H9 (cell line): ENCODE results near the gene SF1. TPM values are rescaled to one million over a fixed set of nuclear protein-coding genes. Genes with fewer than 3 reads are reported as not detected.
"Not testable (repeated sequence)": the region's sequence is repeated elsewhere in the genome, so short reads cannot be mapped to it uniquely, and the experiment has no call there.

ENCODE experiments used
- DNase-seq: peaks from one replicate; pipeline ENCODE4 v3.0.0-alpha.2; 2017
- H2AFZ ChIP-seq: one replicate; pipeline ENCODE4 v1.6.1; 2013; ENCODE audit warnings: mild to moderate bottlenecking, low read length, control low read depth, moderate library complexity
- H2AK5ac ChIP-seq: 2 replicates; pipeline ENCODE4 v1.6.1; 2013; ENCODE audit warnings: low read length, control low read depth, mixed read lengths; ENCODE audit not compliant: insufficient read length
- H2BK120ac ChIP-seq: one replicate; pipeline ENCODE4 v1.6.1; 2013; ENCODE audit warnings: low read depth, mild to moderate bottlenecking, low read length, control low read depth, inconsistent platforms; ENCODE audit not compliant: poor library complexity, severe bottlenecking
- H2BK12ac ChIP-seq: 2 replicates; pipeline ENCODE4 v1.6.1; 2013; ENCODE audit warnings: low read length, control low read depth, mixed read lengths, low read depth; ENCODE audit not compliant: insufficient read length
- H2BK15ac ChIP-seq: 2 replicates; pipeline ENCODE4 v1.6.1; 2013; ENCODE audit warnings: low read depth, low read length, control low read depth
- H2BK20ac ChIP-seq: one replicate; pipeline ENCODE4 v1.6.1; 2013; ENCODE audit warnings: low read depth, mild to moderate bottlenecking, low read length, control low read depth, inconsistent platforms; ENCODE audit not compliant: poor library complexity, severe bottlenecking
- H2BK5ac ChIP-seq: 2 replicates; pipeline ENCODE4 v1.6.1; 2013; ENCODE audit warnings: low read length, control low read depth, mixed read lengths; ENCODE audit not compliant: insufficient read length
- H3K14ac ChIP-seq: 2 replicates; pipeline ENCODE4 v1.6.1; 2013; ENCODE audit warnings: low read length, control low read depth; ENCODE audit not compliant: insufficient read depth
- H3K18ac ChIP-seq: 2 replicates; pipeline ENCODE4 v1.6.1; 2013; ENCODE audit warnings: low read depth, mild to moderate bottlenecking, mixed read lengths, low read length, control low read depth; ENCODE audit not compliant: insufficient read length
- H3K23ac ChIP-seq: 2 replicates; pipeline ENCODE4 v1.6.1; 2013; ENCODE audit warnings: low read length, control low read depth, mixed read lengths, low read depth; ENCODE audit not compliant: insufficient read length
- H3K23me2 ChIP-seq: 2 replicates; pipeline ENCODE4 v1.6.1; 2013; ENCODE audit warnings: low read depth, mild to moderate bottlenecking, mixed read lengths, low read length, control low read depth; ENCODE audit not compliant: insufficient read length, poor library complexity, severe bottlenecking
- H3K27ac ChIP-seq: 2 replicates; pipeline ENCODE4 v1.5.1; 2013; ENCODE audit warnings: low read length, control low read depth, mixed read lengths, low read depth; ENCODE audit not compliant: insufficient read length
- H3K27me3 ChIP-seq: 2 replicates; pipeline ENCODE4 v1.6.1; 2013; ENCODE audit warnings: low read length, control low read depth, inconsistent platforms; ENCODE audit not compliant: insufficient read depth
- H3K4ac ChIP-seq: 2 replicates; pipeline ENCODE4 v1.6.1; 2013; ENCODE audit warnings: low read depth, mild to moderate bottlenecking, control low read depth, inconsistent platforms, low read length, moderate library complexity
- H3K4me1 ChIP-seq: 2 replicates; pipeline ENCODE4 v1.6.1; 2013; ENCODE audit warnings: low read length, control low read depth, inconsistent platforms; ENCODE audit not compliant: insufficient read depth
- H3K4me2 ChIP-seq: 2 replicates; pipeline ENCODE4 v1.6.1; 2013; ENCODE audit warnings: low read length, control low read depth, mixed read lengths; ENCODE audit not compliant: insufficient read length, insufficient read depth
- H3K56ac ChIP-seq: 2 replicates; pipeline ENCODE4 v1.6.1; 2013; ENCODE audit warnings: low read depth, mild to moderate bottlenecking, mixed read lengths, low read length, control low read depth; ENCODE audit not compliant: insufficient read length
- H3K79me1 ChIP-seq: 2 replicates; pipeline ENCODE4 v1.6.1; 2013; ENCODE audit warnings: low read depth, mild to moderate bottlenecking, moderate library complexity, low read length, control low read depth, inconsistent platforms; ENCODE audit not compliant: insufficient read depth, poor library complexity, severe bottlenecking
- H3K79me2 ChIP-seq: 2 replicates; pipeline ENCODE4 v1.6.1; 2013; ENCODE audit warnings: low read length, control low read depth, inconsistent platforms; ENCODE audit not compliant: insufficient read depth
- H3K9ac ChIP-seq: 2 replicates; pipeline ENCODE4 v1.6.1; 2013; ENCODE audit warnings: low read length, control low read depth, mixed read lengths; ENCODE audit not compliant: insufficient read length; ENCODE audit errors: extremely low read depth
- H3K9me3 ChIP-seq: one replicate; pipeline ENCODE4 v1.6.1; 2013; ENCODE audit warnings: low read depth, low read length, inconsistent platforms; ENCODE audit not compliant: control insufficient read depth
- H3T11ph ChIP-seq: one replicate; pipeline ENCODE4 v1.6.1; 2013; ENCODE audit warnings: mild to moderate bottlenecking, low read length, control low read depth, inconsistent platforms
- H4K20me1 ChIP-seq: one replicate; pipeline ENCODE4 v1.6.1; 2013; ENCODE audit not compliant: control insufficient read depth, insufficient read length, insufficient read depth
- H4K5ac ChIP-seq: 2 replicates; pipeline ENCODE4 v1.6.1; 2013; ENCODE audit warnings: low read depth, mild to moderate bottlenecking, mixed read lengths, low read length, control low read depth; ENCODE audit not compliant: insufficient read length
- H4K8ac ChIP-seq: replicated peaks from 2 replicates; pipeline ENCODE4 v1.6.1; 2013; ENCODE audit warnings: low read length, control low read depth, mixed read lengths, low read depth; ENCODE audit not compliant: insufficient read length
- H4K91ac ChIP-seq: 2 replicates; pipeline ENCODE4 v1.6.1; 2013; ENCODE audit warnings: low read depth, mild to moderate bottlenecking, moderate library complexity, mixed read lengths, low read length, control low read depth; ENCODE audit not compliant: insufficient read length
- H3K27ac Mint-ChIP-seq, 3 experiments: 2 replicates in 2 of 3; 3 replicates in 1 of 3; pipeline ENCODE4 v1.8.0; 2020 to 2021; ENCODE audit warnings: mixed read lengths in 3 of 3, mild to moderate bottlenecking in 1 of 3, moderate library complexity in 1 of 3
- H3K27me3 Mint-ChIP-seq: 2 replicates; pipeline ENCODE4 v1.8.0; 2021; ENCODE audit warnings: low read depth, mild to moderate bottlenecking, moderate library complexity, mixed read lengths
- H3K36me3 Mint-ChIP-seq, 3 experiments: 2 replicates in 2 of 3; 3 replicates in 1 of 3; pipeline ENCODE4 v1.8.0; 2020 to 2021; ENCODE audit warnings: low read depth in 3 of 3, mixed read lengths in 3 of 3; ENCODE audit not compliant: insufficient read depth in 1 of 3
- H3K4me1 Mint-ChIP-seq, 2 experiments: 2 replicates each; pipeline ENCODE4 v1.8.0; 2020; ENCODE audit warnings: mixed read lengths in 2 of 2
- H3K4me3 Mint-ChIP-seq, 2 experiments: 2 replicates in 1 of 2; 3 replicates in 1 of 2; pipeline ENCODE4 v1.8.0; 2020 to 2021; ENCODE audit warnings: mild to moderate bottlenecking in 2 of 2, mixed read lengths in 2 of 2, moderate library complexity in 1 of 2
- H3K9me3 Mint-ChIP-seq, 2 experiments: 2 replicates in 1 of 2; 3 replicates in 1 of 2; pipeline ENCODE4 v1.8.0; 2020; ENCODE audit warnings: mild to moderate bottlenecking in 2 of 2, mixed read lengths in 2 of 2, moderate library complexity in 1 of 2
- WGBS: extraction: QIAGEN DNeasy Blood & Tissue Kit; methylation state at CpG from one replicate; pipeline ENCODE4 v1.1.7; 2013; ENCODE audit warnings: missing lambda C conversion rate, low lambda C conversion rate, mixed read lengths; ENCODE audit not compliant: insufficient read length; ENCODE audit errors: extremely low coverage; 5-methylcytosine and 5-hydroxymethylcytosine counted together
- total RNA-seq: library from RNA; stranded (reverse); gene quantifications from 2 replicates; pipeline ENCODE4 v1.2.1, GENCODE V29; 2021
- TF ChIP-seq, protein P1 (sequence below): fragments of 200-600 bp; sonication (generic); conservative IDR thresholded peaks from 3 replicates; pipeline ENCODE4 v1.8.0; 2021; ENCODE audit warnings: antibody characterized with exemption, mild to moderate bottlenecking

The SF1 gene
- total RNA-seq, 1 experiment from 2014 or later: 528 TPM

DNA sequence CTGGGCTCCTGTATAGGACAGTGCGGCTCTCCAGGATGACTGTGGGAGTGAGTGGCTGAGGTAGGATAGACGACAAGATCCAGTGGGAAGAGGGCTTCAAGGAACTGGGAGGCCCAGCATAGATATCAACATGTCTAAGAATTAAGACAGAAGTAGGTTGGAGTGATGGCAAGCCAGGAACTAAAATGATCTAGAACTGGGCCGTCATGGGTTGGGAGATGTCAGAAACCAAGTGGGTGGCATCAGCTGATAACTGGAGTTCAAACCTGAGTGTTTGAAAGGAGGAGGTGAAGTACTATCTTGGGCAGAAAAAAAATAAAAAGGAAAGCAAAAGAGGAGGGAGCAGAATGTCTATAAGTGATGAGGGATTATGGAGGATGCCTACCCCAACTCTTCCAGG is 39.1 kb upstream of the SF1 start:
- Histone ChIP-seq H3K9ac (no peak overlapping the region), H2AFZ (no peak overlapping the region), H3K4me2 (no peak overlapping the region), H2BK5ac (no peak overlapping the region), H2AK5ac (no peak overlapping the region), H3K4me1 (no peaks in the 10 kb centered on the region), H3K23ac (no peak overlapping the region), H2BK120ac (no peak overlapping the region), H3K79me2 (no peaks in the 10 kb centered on the region), H2BK20ac (no peak overlapping the region), H3T11ph (no peak overlapping the region), H3K27me3 (no peaks in the 10 kb centered on the region), H3K79me1 (no peaks in the 10 kb centered on the region), H4K91ac (no peak overlapping the region), H3K9me3 (no peaks in the 10 kb centered on the region), H3K18ac (no peak overlapping the region), H3K14ac (no peak overlapping the region), H3K27ac (no peak overlapping the region), H2BK15ac (no peak overlapping the region), H4K8ac (no peak overlapping the region), H4K20me1 (no peaks in the 10 kb centered on the region), H2BK12ac (no peak overlapping the region), H4K5ac (no peak overlapping the region), H3K4ac (no peak overlapping the region), H3K56ac (no peak overlapping the region), H3K23me2 (no peaks in the 10 kb centered on the region)
- Mint-ChIP-seq H3K4me3 (no peak overlapping the region), H3K27me3 (no peaks in the 10 kb centered on the region; the same call in 1 of the 2 replicates), H3K27ac (no peak overlapping the region), H3K36me3 (no peaks in the 10 kb centered on the region), H3K4me1 (no peaks in the 10 kb centered on the region), H3K9me3 (no peaks in the 10 kb centered on the region)
- TF ChIP-seq, protein P1, sequence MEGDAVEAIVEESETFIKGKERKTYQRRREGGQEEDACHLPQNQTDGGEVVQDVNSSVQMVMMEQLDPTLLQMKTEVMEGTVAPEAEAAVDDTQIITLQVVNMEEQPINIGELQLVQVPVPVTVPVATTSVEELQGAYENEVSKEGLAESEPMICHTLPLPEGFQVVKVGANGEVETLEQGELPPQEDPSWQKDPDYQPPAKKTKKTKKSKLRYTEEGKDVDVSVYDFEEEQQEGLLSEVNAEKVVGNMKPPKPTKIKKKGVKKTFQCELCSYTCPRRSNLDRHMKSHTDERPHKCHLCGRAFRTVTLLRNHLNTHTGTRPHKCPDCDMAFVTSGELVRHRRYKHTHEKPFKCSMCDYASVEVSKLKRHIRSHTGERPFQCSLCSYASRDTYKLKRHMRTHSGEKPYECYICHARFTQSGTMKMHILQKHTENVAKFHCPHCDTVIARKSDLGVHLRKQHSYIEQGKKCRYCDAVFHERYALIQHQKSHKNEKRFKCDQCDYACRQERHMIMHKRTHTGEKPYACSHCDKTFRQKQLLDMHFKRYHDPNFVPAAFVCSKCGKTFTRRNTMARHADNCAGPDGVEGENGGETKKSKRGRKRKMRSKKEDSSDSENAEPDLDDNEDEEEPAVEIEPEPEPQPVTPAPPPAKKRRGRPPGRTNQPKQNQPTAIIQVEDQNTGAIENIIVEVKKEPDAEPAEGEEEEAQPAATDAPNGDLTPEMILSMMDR: no peak
- no CpG with 5 or more reads among the region's 3 CpGs for WGBS
- DNase-seq: no peak

DNA sequence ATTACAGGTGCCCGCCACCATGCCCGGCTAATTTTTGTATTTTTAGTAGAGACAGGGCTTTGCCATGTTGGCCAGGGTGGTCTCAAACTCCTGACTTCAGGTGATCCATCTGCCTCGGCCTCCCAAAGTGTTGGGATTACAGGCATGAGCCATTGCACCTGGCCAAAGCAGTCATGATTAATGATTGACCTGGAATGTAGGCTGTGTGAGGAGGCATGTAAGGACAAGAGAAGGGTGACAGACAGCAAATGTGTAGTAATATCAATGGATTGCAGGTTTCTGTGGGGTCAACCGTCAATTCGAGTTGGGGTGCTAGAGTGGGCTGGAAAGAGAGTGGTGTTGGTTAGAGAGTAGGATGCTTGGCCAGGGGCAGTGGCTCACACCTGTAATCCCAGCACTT is 37.1 kb upstream of the SF1 start:
- H3K4me2 ChIP-seq, H2BK20ac ChIP-seq, H3K56ac ChIP-seq, H3K27me3 Mint-ChIP-seq, H4K8ac ChIP-seq, H3K9ac ChIP-seq, H2AK5ac ChIP-seq, H3K9me3 Mint-ChIP-seq, H3K36me3 Mint-ChIP-seq, H2AFZ ChIP-seq, H2BK15ac ChIP-seq, H2BK120ac ChIP-seq, H3K4me1 Mint-ChIP-seq, H3K79me2 ChIP-seq, H3K23me2 ChIP-seq, H2BK12ac ChIP-seq, H3K79me1 ChIP-seq, H3K4me3 Mint-ChIP-seq, H3K4me1 ChIP-seq, H3K23ac ChIP-seq, H4K5ac ChIP-seq, H4K91ac ChIP-seq, H3K27ac Mint-ChIP-seq, H3K27ac ChIP-seq, H3K9me3 ChIP-seq, H3K4ac ChIP-seq, H3K18ac ChIP-seq, H3K27me3 ChIP-seq, DNase-seq, H3K14ac ChIP-seq, H3T11ph ChIP-seq, H4K20me1 ChIP-seq, H2BK5ac ChIP-seq: not testable (repeated sequence)
- WGBS: no CpG with 5 or more reads among the region's 5 CpGs
